GM12878 (cell line): Measurements from ENCODE around the gene NEK2.

Experiments used
- BRCA1 ChIP-seq: IDR thresholded peaks from 2 replicates; pipeline ENCODE4 v1.6.1; 2011; ENCODE audit warnings: low read depth, low read length, improper control_type of control experiment
- CTCF ChIP-seq, 3 experiments: IDR thresholded peaks in 2 of 3; conservative IDR thresholded peaks in 1 of 3; 2 replicates each; pipeline ENCODE4 v1.5.1; 2011; ENCODE audit warnings: low read depth in 3 of 3, low read length in 3 of 3, mild to moderate bottlenecking in 3 of 3, control low read depth in 2 of 3, moderate library complexity in 2 of 3, inconsistent platforms in 1 of 3, mixed read lengths in 1 of 3; ENCODE audit not compliant: control insufficient read depth in 2 of 3, insufficient read depth in 1 of 3; ENCODE audit errors: extremely low read depth in 1 of 3
- EP300 ChIP-seq, 2 experiments: fragments of 150-350 bp in 1 of 2; IDR thresholded peaks; 2 replicates each; pipeline ENCODE4 v1.6.1; 2011 to 2012; ENCODE audit warnings: low read depth in 2 of 2, low read length in 2 of 2, borderline replicate concordance in 1 of 2, improper control_type of control experiment in 1 of 2, inconsistent platforms in 1 of 2; ENCODE audit not compliant: control insufficient read depth in 1 of 2
- JUND ChIP-seq: IDR thresholded peaks from 2 replicates; pipeline ENCODE4 v1.6.1; 2012; ENCODE audit warnings: low read depth, mild to moderate bottlenecking, low read length, improper control_type of control experiment, moderate library complexity
- POLR2AphosphoS5 ChIP-seq: IDR thresholded peaks from 2 replicates; pipeline ENCODE4 v1.6.1; 2011; ENCODE audit warnings: mild to moderate bottlenecking, low read length, inconsistent platforms
- RAD51 ChIP-seq: fragments of 450-650 bp; IDR thresholded peaks from 2 replicates; pipeline ENCODE4 v1.6.1; 2016; ENCODE audit warnings: moderate library complexity, mild to moderate bottlenecking, inconsistent platforms
- REST ChIP-seq: IDR thresholded peaks from 2 replicates; pipeline ENCODE4 v1.6.1; 2012; ENCODE audit warnings: mild to moderate bottlenecking, low read depth, low read length
- RFX5 ChIP-seq: IDR thresholded peaks from 2 replicates; pipeline ENCODE4 v1.6.1; 2011; ENCODE audit warnings: low read depth, low read length, improper control_type of control experiment
- TBL1XR1 ChIP-seq: IDR thresholded peaks from 2 replicates; pipeline ENCODE4 v1.6.1; 2012; ENCODE audit warnings: low read depth, low read length, improper control_type of control experiment

GRCh38 chr1:211710566-211711314 is 35.3 kb upstream of the NEK2 start:
- TF ChIP-seq BRCA1 (no peak), REST (no peak), CTCF (IDR thresholded peaks at IDR 0.05 in 2 of 3, conservative IDR thresholded peaks at IDR 0.05 in 1 of 3; ENCODE audit: control insufficient read depth in 2 of 3, extremely low read depth in 1 of 3, insufficient read depth in 1 of 3, low read depth in 3 of 3, low read length in 3 of 3) (no peak), RFX5 (no peak), EP300 (IDR thresholded peaks at IDR 0.05; ENCODE audit: borderline replicate concordance in 1 of 2, control insufficient read depth in 1 of 2, low read depth in 2 of 2, low read length in 2 of 2) (no peak), RAD51 (no peak), JUND (no peak), POLR2AphosphoS5 (no peak), TBL1XR1 (no peak)
